ENCODE data around the gene RC3H2. TPM values are rescaled to one million over a fixed set of nuclear protein-coding genes. Genes with fewer than 3 reads are reported as not detected.
"Not testable (repeated sequence)": the region's sequence is repeated elsewhere in the genome, so short reads cannot be mapped to it uniquely, and the experiment has no call there.

Gene RC3H2
- total RNA-seq, 2 donors from 2014 or later, result 35.1 to 46.8 TPM

DNA sequence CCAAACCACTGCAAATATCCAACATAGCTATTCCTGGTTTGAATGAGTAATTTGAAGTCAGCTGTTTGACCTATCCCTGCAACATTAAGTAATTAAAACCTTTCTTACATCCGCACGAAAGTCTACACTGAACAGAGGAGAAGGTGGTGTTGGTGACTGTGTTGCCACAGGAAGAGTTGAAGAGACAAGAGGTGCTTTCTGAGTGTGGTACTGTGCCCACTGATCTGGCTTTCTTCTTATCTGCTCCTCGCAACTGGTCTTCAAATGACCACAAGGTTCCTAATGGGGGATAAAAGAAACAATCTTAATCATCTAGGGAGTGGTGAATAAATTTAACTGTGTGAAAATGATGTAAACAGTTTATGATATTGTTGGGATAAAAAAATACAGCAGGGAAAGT is 47.3 kb downstream of the RC3H2 start:
- intact Hi-C loops (cut with DNase I), result no loop called here

DNA sequence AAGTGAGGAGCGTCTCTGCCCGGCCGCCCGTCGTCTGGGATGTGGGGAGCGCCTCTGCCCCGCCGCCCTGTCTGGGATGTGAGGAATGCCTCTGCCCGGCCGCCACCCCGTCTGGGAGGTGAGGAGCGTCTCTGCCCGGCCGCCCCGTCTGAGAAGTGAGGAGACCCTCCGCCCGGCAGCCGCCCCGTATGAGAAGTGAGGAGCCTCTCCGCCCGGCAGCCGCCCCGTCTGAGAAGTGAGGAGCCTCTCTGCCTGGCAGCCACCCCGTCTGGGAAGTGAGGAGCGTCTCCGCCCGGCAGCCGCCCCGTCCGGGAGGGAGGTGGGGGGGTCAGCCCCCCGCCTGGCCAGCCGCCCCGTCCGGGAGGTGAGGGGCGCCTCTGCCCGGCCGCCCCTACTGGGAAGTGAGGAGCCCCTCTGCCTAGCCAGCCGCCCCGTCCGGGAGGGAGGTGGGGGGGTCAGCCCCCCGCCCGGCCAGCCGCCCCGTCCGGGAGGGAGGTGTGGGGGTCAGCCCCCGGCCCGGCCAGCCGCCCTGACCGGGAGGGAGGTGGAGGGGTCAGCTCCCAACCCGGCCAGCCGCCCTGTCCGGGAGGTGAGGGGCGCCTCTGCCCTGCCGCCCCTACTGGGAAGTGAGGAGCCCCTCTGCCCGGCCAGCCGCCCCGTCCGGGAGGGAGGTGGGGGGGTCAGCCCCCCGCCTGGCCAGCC is 52.9 kb downstream of the RC3H2 start:
- DNase-seq (ENCODE audit: low spot score); intact Hi-C loops (cut with DNase I): not testable (repeated sequence)

More for the DNA sequence above, 47.3 kb downstream of the RC3H2 start:
- DNase-seq (ENCODE audit: low spot score), result no peak

DNA sequence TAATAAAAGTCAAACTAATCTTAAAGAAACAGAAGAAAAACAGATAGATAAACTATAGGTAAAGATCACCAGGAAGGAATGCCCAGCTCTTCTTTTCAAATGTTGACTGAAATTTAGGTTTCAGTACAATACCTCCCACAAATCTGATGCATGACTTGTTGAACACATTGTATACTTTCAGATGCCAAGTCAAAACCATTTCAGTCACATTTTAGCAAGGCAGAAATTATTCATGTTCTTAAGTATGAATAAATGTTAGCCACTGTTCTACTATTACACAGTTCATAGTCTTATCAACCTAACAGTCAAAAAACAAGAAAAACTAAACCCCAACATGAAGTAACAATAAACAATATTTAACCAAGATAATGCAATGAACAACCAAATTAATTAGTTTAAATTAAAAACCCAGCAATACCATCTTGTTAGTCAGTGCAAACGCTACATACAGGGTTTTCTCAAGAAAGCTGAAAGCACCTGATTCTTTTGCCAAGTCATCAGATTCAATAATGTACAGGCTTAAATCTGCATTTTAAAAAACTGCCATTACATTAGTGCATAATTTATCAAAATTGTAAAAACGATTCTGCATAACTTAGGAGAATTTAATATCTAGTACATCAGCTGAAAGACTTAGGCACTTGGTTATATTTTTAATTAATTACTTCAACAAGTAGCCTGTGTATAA is 56.8 kb downstream of the RC3H2 start:
- intact Hi-C loops (cut with DNase I), result no loop called here
- no peak for DNase-seq (ENCODE audit: low spot score)

DNA sequence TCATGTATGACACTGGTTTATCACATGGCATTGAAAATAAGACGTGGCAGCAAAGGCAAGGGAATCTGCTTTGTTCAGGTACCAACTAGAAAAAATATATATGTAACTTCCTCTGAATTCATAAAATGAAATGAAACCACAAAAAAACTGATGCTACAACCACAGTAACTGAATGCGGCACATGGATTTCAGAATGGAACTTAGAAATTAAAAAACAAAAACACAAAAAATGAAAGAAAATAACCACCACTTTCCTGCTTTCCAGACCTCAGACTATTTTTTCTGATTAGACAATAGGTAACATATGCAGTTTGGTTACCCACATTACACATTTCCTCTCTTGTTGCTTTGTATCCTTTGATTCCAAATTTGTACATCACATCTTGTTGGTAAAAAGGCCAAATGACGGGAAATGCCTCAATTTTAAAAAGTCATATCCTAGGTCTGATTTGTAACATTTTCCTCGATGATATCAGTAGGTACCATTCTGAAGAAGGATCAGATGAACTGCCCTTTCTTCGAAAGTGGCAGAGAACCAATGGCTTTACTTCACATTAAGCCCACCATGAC is 58.7 kb downstream of the RC3H2 start:
- intact Hi-C loops (cut with DNase I), result no loop called here
- DNase-seq (ENCODE audit: low spot score), result no peak

DNA sequence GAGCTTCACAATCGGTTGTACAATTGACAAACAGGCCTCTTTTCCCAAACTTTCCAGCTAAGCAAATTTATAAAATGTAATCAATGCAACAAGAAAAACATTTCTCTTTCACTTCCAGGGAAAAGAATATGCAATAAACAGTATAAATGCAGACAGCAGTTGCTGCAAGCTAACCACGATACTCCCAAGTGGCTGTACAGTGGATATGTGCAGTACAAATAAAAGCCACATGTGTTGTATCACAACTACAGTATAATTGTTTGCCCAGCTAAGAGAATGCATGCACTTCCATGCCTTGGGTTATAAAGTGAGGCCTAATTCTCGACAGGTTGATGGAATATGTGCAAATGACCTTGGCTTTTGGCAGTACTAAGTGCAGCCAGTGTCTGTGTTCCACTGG is 60.0 kb downstream of the RC3H2 start:
- intact Hi-C loops (cut with DNase I), result no loop called here

DNA sequence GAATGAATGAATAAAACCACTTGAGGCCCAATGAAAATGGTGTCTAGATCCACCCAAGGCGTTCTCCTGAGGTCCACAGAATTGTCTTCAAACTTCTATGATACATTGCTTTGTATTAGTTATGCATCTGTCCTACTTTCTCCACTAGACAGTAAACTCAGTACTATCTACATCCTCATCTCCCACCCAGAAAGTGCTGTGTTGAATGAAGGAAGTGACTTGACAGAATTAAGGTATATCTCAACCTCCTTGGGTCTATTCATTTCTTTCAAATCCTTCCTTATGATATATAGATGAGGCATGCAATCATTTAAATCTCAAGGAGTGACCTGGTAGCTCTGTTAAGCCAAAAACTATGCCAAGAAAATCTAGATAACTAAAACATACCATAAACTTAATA is 61.0 kb downstream of the RC3H2 start:
- intact Hi-C loops (cut with DNase I), result no loop called here
- DNase-seq (ENCODE audit: low spot score), result no peak

More for the DNA sequence above, 60.0 kb downstream of the RC3H2 start:
- DNase-seq (ENCODE audit: low spot score), result no peak

DNA sequence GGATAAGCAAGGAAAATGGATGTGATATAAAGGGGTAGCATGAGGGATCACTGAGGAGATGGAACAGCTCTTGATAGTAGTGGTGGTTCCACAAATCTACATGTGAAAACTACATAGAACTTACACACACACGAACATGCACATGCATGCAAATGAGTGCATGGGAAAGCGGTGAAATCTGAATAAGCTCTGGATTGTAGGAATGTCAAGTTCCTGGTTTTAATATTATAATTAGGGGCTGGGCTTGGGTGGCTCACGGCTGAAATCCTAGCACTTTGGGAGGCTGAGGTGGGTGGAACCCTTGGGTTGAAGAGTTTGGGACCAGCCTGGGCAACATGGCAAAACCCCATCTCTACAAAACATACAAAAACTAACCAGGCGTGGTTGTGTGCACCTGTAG is 63.7 kb downstream of the RC3H2 start:
- intact Hi-C loops (cut with DNase I), result no loop called here
- no peak for DNase-seq (ENCODE audit: low spot score)

DNA sequence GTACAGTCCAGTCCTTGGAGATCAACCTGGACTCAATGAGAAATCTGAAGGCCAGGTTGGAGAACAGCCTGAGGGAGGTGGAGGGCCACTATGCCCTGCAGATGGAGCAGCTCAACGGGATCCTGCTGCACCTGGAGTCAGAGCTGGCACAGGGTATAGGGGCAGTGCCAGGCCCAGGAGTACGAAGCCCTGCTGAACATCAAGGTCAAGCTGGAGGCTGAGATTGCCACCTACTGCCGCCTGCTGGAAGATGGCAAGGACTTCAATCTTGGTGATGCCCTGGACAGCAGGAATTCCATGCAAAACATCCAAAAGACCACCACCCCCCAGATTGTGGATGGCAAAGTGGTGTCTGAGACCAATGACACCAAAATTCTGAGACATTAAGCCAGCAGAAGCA is 66.7 kb downstream of the RC3H2 start:
- intact Hi-C loops (cut with DNase I); DNase-seq (ENCODE audit: low spot score): not testable (repeated sequence)

DNA sequence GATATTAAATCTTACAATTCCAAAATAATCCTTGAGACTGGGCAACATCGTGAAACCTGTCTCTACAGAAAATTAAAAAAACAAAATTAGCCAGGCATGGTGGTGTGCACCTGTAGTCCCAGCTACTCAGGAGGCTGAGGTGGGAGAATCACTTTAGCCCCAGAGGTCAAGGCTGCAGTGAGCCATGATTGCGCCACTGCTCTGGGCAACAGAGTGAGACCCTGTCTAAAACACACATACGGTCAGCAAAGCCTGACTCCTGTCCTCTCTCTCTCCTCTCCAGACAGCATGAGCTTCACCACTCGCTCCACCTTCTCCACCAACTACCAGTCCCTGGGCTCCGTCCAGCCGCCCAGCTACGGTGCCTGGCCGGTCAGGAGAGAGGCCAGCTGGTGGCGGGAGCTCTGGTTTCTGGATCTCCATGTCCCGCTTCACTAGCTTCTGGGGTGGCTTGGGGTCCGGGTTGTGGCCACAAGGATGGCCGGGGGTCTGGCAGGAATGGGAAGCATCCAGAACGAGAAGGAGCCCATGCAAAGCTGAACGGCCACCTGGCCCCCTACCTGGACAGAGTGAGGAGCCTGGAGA is 67.8 kb downstream of the RC3H2 start:
- no peak for DNase-seq (ENCODE audit: low spot score)
- intact Hi-C loops (cut with DNase I), result no loop called here

DNA sequence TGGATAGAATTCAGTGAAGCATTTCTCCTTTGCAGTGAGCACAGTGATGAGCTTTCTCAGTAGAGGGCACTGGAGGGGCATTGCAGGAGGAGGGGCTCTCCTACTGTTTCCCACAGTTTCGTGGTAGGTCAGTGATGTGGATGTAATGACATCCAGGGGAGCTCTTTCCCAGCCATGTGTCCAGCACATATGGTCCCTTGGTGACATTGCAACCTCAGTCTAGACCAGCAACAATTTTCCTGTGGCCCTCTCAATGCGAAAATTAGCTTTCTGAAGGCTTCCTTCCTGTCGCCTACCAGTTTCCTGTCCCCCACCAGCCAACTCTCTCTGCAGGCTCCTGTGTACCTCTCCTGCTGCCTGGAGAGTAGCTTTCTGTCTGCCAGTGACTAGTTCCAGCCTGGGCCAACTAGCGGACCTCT is 69.8 kb downstream of the RC3H2 start:
- intact Hi-C loops (cut with DNase I), result no loop called here
- DNase-seq (ENCODE audit: low spot score), result no peak

DNA sequence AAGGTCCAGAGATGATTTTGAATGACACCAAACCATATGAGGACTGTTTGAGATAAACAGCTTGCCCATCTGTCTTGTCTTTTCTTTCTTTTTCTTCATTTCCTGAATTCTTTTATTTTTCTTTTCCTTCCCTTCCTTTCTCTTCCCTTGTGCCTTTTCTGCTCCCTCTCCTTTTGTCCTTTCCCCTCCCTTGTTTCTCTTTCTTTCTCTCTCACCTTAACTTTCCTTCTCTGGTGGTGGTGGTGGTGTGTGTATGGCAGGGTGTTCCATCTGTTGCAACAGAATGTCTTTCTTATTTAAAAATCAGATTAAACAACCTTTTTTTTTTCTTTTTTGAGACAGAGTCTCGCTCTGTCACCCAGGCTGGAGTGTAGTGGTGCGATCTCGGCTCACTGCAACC is 73.0 kb downstream of the RC3H2 start:
- intact Hi-C loops (cut with DNase I), result no loop called here
- DNase-seq (ENCODE audit: low spot score), result no peak

DNA sequence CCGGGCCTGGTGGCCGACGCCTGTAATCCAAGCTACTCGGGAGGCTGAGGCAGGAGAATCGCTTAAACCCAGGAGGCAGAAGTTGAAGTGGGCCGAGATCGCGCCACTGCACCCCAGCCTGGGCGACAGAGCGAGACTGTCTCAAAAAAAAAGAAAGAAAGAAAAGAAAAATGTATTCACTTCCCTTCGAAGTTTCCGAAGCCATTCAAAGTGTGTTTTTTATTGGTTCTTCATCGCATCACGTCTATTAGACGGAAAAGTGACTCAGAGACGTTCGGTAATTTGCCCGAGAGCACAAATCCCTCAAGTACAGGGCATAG is 76.2 kb downstream of the RC3H2 start:
- intact Hi-C loops (cut with DNase I); DNase-seq (ENCODE audit: low spot score): not testable (repeated sequence)

DNA sequence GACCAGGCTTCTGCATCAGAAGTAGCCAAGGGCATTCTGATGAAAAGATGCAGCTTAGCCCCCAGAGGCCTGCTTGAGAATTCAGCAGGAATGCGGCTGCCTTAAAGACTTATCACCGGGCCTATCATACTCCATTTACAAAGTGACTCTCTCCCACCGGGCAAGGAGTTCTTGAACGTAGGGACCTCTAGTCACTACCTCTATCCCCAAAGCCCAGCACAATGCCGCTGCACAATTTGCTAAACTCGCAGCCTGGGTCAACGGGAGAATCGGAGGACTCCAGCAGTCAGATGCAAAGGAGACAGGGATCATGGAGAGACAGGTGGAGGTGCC is 77.4 kb downstream of the RC3H2 start:
- intact Hi-C loops (cut with DNase I), result no loop called here
- no peak for DNase-seq (ENCODE audit: low spot score)

DNA sequence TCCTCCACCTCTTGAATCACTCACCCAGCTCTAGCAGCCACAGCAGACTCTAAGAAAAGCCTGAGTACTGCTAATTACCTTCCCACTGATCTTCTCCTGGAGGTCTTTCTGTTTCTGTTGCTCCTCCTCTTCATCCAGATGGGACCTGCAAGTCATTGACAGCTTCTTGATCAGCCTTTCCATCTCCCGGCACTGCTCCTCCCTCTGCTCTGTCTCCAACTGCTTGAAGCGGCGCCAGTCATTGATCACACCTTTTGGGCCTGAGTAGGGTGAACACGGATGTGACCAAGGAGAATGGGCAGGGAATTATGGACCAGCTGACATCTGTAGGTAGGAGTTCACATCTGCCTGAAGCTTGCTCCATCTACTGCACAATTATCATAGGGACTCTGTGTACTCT is 82.2 kb downstream of the RC3H2 start:
- intact Hi-C loops (cut with DNase I), result no loop called here
- no peak for DNase-seq (ENCODE audit: low spot score)

DNA sequence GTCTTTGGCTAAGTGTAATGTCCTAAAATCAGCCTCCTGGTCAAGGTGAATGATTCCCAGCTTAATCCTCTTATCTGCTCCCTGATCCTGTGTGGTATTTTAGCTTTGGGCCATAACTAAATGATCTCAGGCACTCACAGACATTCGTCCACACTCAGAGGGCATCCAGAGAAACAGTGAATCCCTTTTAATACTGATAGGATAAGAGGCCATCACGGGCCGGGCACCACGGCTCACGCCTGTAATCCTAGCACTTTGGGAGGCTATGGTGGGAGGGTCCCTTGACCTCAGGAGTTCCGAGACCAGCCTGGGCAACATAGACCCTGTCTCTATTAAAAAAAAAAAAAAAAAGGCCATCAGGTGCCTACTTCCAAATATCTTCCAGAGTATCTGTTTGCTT is 83.1 kb downstream of the RC3H2 start:
- intact Hi-C loops (cut with DNase I), result no loop called here

DNA sequence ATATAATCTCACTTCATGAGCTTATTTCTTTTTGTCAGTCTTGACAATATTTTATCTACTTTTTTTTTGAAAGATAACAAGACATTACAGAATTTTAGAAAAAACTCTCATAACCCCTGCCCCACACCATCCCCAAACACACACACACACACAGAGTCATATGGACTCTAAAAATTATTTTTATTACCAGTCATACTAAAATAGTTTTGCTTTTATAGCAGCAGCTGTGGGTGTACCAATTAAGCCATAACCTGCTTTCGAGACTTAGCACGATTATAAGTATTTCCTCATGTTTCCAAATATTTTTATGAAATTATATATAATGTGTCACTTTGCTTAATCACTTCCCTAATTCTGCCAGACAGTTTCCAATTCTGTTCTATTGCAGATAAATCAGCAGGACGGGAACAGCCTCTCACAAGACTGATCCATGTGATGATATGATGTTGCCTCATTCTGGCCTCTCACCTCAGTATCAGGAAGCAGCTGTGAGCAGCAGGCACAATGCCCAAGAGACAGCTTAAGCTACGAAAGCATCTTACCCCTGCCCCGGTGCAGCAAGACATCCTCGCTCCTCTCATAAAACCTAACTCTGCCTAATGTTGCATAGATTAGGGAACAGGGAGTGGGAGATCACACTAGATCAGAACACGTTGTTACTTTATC is 83.7 kb downstream of the RC3H2 start:
- intact Hi-C loops (cut with DNase I), result no loop called here
- no peak for DNase-seq (ENCODE audit: low spot score)

More for the DNA sequence above, 83.1 kb downstream of the RC3H2 start:
- DNase-seq (ENCODE audit: low spot score), result no peak

DNA sequence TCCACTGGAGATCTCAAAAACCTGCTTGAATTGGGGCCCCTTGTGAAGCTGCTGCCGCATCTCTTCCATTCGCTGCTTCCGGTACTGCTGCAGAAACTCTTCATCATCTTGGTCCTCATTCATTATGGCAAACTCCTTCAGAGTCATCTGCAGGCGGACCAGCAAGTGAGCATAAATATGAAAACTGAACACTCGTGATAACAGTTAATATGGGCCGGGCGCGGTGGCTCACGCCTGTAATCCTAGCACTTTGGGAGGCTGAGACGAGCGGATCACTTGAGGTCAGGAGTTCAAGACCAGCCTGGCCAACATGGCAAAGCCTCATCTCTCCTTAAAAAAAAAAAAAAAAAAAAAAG is 84.7 kb downstream of the RC3H2 start:
- no peak for DNase-seq (ENCODE audit: low spot score)
- intact Hi-C loops (cut with DNase I), result no loop called here

DNA sequence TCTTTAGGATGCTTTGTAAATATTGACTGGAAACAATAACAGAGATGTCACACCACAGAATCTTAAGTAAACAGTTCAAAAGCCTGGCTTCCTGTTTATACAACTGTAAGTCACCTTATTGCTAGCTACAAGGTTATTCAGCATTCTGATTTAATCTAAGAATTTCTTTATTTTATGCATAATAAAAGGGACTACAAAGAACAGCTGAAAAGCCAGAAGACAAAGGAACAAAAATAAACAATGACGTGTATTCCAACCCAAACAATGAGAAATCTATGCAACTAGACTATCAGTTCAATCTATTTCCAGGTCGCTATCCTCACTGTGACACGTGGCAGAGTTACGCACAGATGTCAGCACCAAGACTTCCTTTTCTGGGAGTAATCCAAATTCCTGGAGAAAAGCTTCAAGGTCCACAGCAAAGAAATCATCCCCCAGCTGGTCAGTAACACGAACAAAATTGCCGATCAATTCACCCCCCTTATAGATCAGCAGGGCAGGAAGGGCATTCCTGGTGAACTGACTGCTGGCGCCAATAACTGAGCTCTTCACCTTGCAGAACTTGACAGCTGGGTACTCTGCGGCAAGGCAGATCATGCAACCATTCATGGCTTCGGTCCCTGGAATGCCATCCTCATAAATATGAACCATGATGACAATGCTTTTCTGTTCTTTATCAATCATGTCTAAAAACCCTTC is 85.2 kb downstream of the RC3H2 start:
- no peak for DNase-seq (ENCODE audit: low spot score)
- intact Hi-C loops (cut with DNase I), result loop anchor here (10.0 kb wide), 2 partner anchors 355 to 695 kb away; no protein-coding TSS in a partner anchor

DNA sequence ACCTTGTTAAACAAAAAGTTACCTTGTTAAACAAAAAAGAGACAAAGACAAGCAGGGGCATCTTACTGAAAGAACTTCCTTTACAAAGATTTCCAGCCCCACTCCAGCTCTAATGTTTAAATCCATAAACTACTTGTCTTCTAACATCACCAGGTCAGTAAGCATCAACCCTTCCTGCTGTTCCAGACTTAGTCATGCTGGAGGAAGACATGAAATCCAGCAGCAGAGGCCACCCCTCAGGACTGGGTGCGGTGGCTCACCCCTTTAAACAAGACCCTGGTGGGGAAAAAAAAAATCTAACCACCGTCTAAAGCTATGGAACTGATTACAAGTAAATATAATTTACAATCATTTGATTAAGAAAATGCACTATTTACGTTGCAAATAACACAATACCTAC is 85.8 kb downstream of the RC3H2 start:
- no peak for DNase-seq (ENCODE audit: low spot score)
- intact Hi-C loops (cut with DNase I), result loop anchor here (10.0 kb wide), 2 partner anchors 355 to 695 kb away; no protein-coding TSS in a partner anchor
